Right forelimb (tissue), 1 donor: ENCODE results near the gene PDGFB.

Source experiments
- DNase-seq: peaks from one replicate; pipeline ENCODE4 v3.0.0-alpha.2; 2018

PDGFB gene

DNA sequence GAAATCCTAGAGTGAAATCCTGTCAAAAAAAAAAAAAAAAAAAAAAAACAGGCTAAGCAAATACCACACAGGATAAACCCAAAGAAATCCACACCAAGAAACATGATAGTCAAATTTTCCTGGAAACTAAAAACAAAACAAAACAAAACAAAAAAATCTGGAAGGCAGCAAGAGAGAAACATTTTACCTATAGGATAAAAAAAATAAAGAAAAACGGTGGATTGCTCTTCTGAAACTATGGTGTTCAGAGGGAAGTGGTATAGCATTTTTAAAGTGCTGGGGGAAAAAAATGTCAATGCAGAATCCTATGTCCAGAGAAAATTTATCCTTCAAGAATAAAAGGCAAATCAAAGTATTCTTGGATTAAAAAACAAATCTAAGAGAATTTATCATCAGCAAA is 50.7 kb downstream of the PDGFB start:
- DNase-seq: no peak

DNA sequence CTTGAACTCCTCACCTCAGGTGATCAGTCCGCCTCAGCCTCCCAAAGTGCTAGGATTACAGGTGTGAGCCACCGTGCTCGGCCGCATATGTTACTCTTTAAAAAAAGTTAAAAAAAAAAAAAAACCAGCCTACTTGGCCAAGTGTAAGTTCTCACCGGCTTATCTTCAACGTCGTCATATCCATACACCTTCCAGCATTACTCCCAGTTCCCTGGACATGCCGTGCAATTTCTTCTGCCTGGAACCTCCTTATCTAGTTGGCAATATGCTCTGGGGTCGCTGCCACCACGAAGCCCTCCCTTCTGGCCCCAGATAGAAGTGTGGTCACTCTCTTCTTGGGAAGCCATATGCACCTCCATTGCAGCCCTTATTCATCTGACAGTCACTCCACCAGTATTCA is 56.0 kb downstream of the PDGFB start:
- no peak for DNase-seq

DNA sequence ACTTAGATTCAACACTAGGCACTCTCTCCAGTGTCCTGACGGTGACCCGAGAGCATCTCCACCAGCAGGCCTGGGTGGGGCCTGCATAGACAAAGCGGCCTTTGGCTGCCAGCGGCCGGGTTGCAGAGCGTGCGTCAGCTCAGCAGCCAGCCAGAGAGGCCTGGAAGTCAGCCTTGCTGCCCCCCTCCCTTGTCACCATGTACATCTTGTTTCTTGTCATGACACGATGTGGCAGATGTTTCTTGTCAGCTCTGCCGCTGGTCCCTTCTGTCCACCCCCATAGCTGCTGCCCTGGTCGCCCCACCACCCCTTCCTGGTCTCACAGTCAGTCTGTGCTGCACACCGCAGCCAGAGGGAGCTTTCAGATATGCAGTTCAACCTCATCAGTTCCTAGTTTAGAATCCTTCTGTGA is 59.2 kb downstream of the PDGFB start:
- no peak for DNase-seq

- DNase-seq: no peak
These were observed 59.9 kb downstream of the PDGFB start for GRCh38 chr22:39184586-39185577.

DNA sequence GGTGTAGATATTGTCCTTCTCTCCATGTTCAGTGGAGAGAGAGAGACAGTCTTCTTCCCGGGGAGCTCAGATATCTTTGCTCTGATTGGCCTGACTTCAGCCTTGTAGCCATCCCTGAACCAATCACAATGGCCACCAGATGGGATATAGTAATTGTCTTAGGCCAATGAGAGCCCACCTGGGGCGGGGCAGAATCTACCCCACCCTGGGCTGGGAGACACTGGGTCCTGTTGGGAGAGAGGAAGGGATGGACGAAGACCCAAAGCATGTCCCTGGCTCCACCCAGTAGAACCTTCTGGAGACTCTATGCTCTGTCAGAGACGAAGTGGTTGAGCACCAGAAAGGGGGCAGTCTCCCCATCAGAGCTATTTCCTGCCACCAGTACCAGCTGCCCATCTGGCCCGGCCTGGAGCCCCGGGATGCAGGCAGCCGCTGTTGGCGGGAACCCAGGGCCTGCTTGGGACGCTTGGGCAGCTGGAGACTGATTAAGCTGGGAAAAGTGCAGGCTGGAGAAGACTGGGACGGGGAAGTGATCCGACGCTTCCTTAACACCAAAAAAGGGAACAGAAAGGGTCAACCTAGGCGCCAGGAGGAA is 60.7 kb downstream of the PDGFB start:
- DNase-seq: peak; percentile 66

- DNase-seq: no peak
These were observed 62.2 kb downstream of the PDGFB start for GRCh38 chr22:39182478-39183030.

DNA sequence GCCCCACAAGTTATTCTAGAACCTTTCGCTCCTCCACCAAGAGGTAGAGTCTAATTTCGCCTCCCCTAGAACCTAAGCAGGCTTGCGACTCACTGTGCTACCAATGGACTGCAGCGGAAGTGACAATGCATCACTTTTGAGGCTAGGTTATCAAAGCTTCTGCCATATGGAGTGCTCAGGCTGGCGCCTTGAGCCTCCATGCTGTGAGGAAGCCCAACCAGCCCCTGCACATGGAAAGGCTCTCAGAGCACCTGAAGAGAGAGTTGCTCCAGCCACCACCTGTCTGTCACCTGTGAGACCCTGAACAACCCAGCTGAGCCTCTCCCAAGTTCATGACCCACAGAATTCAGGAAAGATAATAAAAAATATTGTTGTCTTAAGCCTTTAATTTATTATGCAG is 63.0 kb downstream of the PDGFB start:
- no peak for DNase-seq

GRCh38 chr22:39181356-39181755 is 63.4 kb downstream of the PDGFB start:
- no peak for DNase-seq

- DNase-seq: no peak
These were observed 64.9 kb downstream of the PDGFB start for GRCh38 chr22:39179841-39180335.

DNA sequence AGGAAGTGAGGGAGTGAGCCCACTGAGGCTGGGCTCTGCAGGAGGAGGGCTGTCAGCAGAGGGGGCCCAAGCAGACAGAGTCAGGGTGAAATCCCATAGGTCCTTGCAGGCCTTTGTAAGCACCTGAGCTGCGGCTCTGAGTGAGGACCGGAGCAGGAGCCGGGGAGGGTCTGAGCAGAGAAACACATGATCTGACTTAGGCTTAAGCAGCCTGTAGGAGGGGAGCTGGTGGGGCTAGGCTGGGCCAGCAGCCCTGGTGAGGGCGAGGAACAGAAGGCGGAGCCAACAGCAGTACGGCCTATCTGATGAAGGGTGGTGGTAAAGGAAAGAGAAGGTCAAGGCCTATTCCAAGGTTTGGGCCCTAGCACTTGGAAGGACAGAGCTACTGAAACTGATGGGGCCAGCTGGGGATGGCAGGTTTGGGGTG is 65.4 kb downstream of the PDGFB start:
- DNase-seq: no peak

GRCh38 chr22:39178206-39179111 is 66.3 kb downstream of the PDGFB start:
- no peak for DNase-seq

- no peak for DNase-seq
These were observed 67.0 kb downstream of the PDGFB start for GRCh38 chr22:39177791-39178190.

GRCh38 chr22:39177456-39177775 is 67.4 kb downstream of the PDGFB start:
- DNase-seq: no peak

DNA sequence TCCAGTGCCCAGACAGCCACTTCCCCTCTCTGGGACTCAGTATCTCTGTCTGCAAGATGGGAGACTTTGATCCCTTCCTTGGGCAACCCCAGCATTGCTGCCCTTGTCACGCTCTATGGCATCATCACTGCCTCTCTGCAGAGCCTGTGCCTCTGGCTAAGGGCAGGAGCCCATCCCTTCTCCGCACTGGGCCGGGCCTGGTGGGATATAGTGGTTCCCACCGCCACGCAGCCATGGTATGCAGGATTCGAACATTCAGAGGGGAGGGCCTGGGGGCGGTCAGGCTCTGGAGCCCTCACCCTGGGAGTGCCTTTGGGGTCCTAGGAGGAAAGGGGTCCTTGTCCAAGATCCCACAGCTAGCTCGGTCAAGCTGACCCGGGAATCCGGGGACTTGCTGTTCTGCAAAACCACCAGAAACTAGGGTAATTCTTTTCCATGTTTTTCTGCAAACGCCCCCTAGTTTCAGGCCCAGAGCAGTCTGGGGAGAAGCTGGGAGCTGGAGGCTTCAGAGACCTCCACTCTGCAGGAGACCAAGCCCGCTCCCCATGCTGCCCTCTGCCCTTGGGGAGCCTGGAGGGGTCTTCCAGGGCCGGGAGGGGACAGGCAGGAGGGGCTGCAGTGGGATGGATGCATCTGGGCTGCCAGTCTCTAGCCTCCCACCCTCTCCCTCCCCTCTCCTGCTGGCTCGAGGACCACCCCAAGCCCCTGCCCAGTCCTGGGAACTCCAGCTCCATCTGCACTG is 67.9 kb downstream of the PDGFB start:
- no peak for DNase-seq

DNA sequence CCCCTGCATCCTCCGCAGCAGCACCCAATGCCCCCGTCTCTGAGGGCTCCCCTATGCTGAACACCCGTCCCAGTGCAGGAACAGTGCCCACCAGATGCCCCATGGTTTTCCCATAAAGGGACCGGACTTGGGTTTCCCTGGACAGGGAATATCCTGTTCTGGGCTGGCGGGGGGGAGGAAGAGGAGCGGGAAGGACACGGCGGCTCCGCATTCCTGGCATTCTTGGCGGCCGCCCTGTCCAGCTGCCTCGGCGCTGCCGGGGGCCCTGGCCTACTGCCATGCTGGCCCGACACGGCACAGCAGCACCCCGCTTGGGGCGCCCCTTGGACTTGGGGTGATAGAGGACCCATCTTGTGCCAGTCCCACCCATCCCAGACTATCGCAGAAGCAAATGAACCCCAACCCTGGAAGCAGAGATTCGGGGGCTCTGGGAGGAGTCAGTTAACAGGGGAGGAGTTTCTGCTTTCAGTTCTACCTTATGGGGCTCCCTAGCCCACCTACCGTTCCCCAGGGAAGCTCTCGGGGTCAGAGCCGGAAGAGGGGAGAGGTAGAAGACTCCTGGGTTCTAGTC is 68.6 kb downstream of the PDGFB start:
- peak; percentile 80 for DNase-seq

- no peak for DNase-seq
These were observed 69.2 kb downstream of the PDGFB start for GRCh38 chr22:39175353-39176142.

DNA sequence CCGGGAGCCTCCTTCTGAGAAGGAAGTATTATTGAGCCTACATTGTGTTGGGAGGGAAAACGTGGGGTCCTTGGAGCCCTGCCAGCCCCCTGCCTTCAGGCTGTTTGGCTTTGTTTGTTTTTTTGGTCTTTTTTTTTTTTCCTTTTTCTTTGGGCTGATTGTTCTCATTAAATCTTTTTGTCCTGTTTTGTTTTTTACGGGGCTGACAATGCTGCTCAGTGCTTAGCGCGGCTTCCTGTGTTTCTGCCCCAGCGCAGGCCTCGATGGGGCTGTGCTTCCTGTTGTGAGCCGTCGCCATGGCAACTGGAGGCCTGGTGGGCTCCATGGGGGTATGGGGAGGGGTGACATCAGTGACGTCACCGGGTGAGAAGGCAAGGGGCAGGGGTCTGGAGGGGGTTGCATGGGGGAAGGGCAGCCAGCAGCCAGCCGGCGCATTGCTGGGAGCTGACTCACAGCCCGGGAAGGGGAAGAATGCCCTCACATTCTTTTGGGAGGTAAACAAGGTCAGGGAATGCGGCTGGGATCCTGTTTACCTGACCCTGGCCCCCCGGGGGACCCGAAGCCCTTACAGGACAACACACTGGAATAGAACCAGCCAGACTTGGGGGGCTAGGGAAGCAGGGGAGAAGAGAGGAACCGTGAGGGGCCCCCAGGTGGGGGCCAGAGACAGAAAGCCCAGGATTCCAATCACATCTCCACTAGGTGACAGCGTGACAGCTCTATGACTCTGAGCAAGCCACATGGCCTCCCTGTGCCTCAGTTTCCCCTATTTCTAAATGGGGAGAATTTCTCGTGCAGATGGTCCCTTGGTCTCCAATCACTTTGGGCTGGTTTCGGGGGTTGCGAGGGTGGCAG is 70.1 kb downstream of the PDGFB start:
- peak; percentile 85 for DNase-seq

DNA sequence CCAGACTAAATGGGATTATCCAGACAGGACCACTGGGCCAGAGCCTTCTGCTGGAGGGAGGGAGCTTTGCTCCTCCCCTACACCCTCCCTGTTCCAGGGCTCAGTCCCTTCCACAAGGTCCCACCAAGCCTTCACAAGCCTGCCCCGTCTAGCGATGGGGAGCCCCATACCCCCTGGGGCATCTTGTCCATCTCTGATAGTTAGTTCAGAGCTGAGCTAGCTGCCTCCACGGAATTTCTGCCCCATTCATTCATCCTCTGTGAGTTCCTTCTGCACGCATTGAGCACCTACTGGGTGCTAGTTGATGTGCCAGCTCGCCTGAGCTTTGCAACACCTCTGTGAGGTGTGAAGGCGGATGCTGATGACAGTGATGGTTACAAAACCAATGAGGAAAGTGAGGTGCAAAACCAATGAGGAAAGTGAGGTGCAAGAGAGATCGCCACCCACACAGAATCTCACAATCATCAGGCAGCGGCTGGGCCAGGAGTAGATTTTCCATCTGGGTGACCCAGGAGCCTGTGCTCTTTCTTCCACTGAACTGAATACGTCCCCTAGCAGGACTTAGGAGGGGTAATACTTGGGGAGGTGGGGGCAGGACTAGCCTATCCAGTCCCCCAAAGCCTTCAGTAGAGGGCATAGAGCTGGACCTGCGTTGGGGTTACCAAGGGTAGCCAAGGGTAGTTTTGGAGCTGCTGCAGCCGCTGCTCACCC is 70.8 kb downstream of the PDGFB start:
- no peak for DNase-seq
